ENCODE data around the gene PDE1C. TPM values are rescaled to one million over a fixed set of nuclear protein-coding genes. Genes with fewer than 3 reads are reported as not detected.
A peak's percentile ranks its signal among the peaks of the same experiment; 100 is the strongest.

Gene PDE1C
- total and polyA plus RNA-seq, 9 donors, result 4.8 to 20.0 (median 11.8) TPM

DNA sequence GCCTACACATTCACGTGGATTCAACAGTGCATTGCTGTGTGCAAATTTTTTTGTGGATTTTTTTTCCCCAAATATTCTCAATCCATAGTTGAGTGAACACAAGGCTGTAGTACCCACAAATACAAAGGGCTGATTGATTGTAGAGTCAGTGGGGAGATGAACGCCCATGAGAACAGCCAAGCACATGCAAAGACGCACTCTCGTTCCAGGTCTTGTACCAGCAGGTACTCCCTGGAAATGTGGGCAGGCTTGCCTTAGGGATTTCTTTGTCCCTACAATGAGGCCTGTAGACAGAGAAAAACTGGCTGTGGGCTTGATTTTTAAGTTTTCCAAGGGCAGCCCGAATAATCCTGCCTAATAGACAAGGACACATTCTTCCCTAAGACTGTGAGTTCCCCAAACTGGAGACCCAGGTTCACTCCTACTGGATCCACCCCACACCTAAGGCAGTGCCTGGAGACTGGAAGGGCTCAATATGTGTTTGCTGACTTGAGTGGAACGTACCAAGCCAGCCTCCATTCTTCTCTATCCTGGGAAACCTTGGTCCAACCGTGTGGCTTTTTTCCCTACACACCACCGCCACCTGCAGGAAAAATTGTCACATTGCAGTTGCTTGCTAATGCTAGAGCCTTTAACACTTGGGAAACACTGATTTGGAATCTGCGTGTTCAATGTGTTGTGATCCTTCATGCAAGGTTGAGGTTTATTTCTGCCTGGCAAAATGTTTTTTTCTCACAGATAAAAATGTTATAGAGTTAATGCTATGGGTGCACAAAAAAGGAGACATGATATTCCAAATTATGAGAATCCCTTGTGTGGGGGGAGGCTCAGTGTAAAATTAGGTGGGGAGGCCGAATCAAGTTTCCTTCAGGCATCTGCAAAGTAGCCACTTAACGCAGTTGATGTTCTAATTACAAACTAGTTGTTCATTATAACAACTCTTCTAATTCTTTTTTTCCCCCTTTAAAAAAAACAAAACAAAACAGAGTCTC, 333.9 kb downstream of the PDE1C start:
- Histone ChIP-seq H3K9me3 (no peaks in the 10 kb centered on the region), H3K27ac (no peak overlapping the region), H3K4me1 (ENCODE audit: insufficient read depth) (no peaks in the 10 kb centered on the region), H3K4me3 (no peak overlapping the region), H3K36me3 (no peaks in the 10 kb centered on the region), H3K27me3 (no peaks in the 10 kb centered on the region)
- peak; percentile 8 to 49 (median 33) for DNase-seq
- TF ChIP-seq POLR2A (IDR thresholded peaks at IDR 0.05), result no peak
- TF ChIP-seq CTCF (IDR thresholded peaks at IDR 0.05), result peak in 2 of 3 donors; percentile 27 to 62
- intact Hi-C loops (cut with DNase I), result loop anchor here in 1 of 4 donors (10.0 kb wide), 1 partner anchor 601 kb away; no protein-coding TSS in a partner anchor
- 47 to 52% (median 47%) methylated on average over 11 of the region's 11 CpGs for WGBS, 3 donors

DNA sequence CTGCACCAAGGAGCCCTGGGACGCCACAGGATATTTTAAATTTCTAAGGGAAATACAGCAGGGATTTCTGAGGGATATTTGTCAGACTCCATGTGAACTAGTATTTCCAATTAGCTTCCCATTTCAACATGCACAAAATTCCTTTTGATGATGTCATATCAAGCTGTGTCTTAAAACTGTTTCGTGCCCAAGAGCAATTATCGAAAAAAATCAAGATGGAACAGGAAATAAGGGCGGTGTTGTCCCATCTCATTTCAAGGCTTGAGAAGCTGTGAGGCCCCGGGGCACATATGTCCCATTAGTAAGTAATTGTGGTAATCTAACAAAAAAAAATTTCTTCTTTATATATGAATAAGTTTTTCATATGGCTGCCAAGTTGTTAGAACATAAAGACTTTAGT, 335.8 kb downstream of the PDE1C start:
- Histone ChIP-seq H3K4me1 (ENCODE audit: insufficient read depth) (no peaks in the 10 kb centered on the region), H3K36me3 (no peaks in the 10 kb centered on the region), H3K27me3 (no peaks in the 10 kb centered on the region), H3K27ac (no peak overlapping the region), H3K9me3 (no peaks in the 10 kb centered on the region), H3K4me3 (no peak overlapping the region)
- no peak for TF ChIP-seq EP300 (IDR thresholded peaks at IDR 0.05)
- no peak for TF ChIP-seq CTCF (IDR thresholded peaks at IDR 0.05)
- no peak for TF ChIP-seq POLR2A (IDR thresholded peaks at IDR 0.05)
- WGBS, 3 donors, result 66 to 67% (median 67%) methylated on average over 5 of the region's 5 CpGs
- DNase-seq, result no peak
- intact Hi-C loops (cut with DNase I), result loop anchor here in 1 of 4 donors (10.0 kb wide), 1 partner anchor 600 kb away; no protein-coding TSS in a partner anchor

- Histone ChIP-seq H3K9me3 (no peaks in the 10 kb centered on the region), H3K36me3 (no peaks in the 10 kb centered on the region), H3K27me3 (no peaks in the 10 kb centered on the region), H3K4me1 (ENCODE audit: insufficient read depth) (no peaks in the 10 kb centered on the region), H3K27ac (no peak overlapping the region), H3K4me3 (no peak overlapping the region)
- no peak for DNase-seq
- WGBS, 3 donors, result 38 to 44% (median 43%) methylated on average over 3 of the region's 3 CpGs
- TF ChIP-seq POLR2A (IDR thresholded peaks at IDR 0.05) (no peak), CTCF (IDR thresholded peaks at IDR 0.05) (no peak), EP300 (IDR thresholded peaks at IDR 0.05) (no peak)
- intact Hi-C loops (cut with DNase I), result no loop called here
Measured at GRCh38 chr7:31729195-31729804, 340.9 kb downstream of the PDE1C start.

DNA sequence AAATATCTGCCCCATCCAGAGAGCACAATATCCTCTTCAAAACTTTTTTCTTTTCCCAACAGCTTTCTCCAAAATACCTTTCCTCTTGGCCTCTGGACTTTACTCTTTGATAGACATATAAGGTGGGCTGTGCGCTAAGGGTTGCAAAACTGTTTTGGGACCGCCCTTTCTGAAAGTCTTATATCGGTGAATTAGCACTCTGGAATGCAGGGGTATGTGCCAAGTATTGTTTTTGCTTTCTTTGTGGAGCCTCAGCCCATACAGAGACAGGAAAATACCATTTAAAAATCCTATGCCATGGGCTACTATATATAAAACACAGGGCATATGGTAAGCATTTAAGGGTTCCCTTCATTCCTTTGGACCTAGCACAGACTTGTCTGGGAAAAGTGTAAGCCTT, 345.5 kb downstream of the PDE1C start:
- intact Hi-C loops (cut with DNase I), result no loop called here
- WGBS, 3 donors, result 57 to 61% (median 61%) methylated on average over 3 of the region's 3 CpGs
- H3K4me3 ChIP-seq, result no peak overlapping the region
- no peak for DNase-seq
- no peak overlapping the region for H3K27ac ChIP-seq
- H3K9me3 ChIP-seq, result no peaks in the 10 kb centered on the region
- TF ChIP-seq POLR2A (IDR thresholded peaks at IDR 0.05) (no peak), CTCF (IDR thresholded peaks at IDR 0.05) (no peak), EP300 (IDR thresholded peaks at IDR 0.05) (no peak)
- H3K27me3 ChIP-seq, result no peaks in the 10 kb centered on the region
- no peaks in the 10 kb centered on the region for H3K4me1 ChIP-seq (ENCODE audit: insufficient read depth)
- H3K36me3 ChIP-seq, result no peaks in the 10 kb centered on the region

Measured in ovary (tissue), 9 donors.